GM12801 (cell line): Measurements from ENCODE around the gene ARHGAP18.

Source experiments
- TF ChIP-seq, protein P1 (sequence below): IDR thresholded peaks from one replicate; pipeline ENCODE4 v1.5.1; 2011; ENCODE audit warnings: control low read depth; ENCODE audit not compliant: insufficient read length; ENCODE audit errors: extremely low read depth

The ARHGAP18 gene

DNA sequence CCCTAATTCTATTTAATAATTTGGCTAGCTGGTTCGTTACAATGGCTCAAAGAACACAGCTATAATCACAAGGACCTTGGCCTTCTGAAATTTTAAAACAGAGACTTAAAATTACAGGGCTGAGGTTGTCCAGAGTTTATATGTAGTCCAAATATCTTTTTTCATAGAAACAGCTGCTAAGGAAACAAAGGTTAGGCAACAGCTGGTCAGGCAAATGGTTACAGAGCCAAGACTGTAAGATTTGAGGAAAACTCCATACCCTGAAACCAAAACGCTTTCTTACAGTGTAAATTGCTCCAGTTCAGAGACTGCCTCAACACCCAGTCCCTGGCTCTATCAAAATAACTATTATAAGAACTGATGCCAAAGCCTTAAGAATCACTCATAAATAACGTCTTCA, 9.7 kb upstream of the ARHGAP18 start:
- TF ChIP-seq, protein P1, sequence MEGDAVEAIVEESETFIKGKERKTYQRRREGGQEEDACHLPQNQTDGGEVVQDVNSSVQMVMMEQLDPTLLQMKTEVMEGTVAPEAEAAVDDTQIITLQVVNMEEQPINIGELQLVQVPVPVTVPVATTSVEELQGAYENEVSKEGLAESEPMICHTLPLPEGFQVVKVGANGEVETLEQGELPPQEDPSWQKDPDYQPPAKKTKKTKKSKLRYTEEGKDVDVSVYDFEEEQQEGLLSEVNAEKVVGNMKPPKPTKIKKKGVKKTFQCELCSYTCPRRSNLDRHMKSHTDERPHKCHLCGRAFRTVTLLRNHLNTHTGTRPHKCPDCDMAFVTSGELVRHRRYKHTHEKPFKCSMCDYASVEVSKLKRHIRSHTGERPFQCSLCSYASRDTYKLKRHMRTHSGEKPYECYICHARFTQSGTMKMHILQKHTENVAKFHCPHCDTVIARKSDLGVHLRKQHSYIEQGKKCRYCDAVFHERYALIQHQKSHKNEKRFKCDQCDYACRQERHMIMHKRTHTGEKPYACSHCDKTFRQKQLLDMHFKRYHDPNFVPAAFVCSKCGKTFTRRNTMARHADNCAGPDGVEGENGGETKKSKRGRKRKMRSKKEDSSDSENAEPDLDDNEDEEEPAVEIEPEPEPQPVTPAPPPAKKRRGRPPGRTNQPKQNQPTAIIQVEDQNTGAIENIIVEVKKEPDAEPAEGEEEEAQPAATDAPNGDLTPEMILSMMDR: no peak

DNA sequence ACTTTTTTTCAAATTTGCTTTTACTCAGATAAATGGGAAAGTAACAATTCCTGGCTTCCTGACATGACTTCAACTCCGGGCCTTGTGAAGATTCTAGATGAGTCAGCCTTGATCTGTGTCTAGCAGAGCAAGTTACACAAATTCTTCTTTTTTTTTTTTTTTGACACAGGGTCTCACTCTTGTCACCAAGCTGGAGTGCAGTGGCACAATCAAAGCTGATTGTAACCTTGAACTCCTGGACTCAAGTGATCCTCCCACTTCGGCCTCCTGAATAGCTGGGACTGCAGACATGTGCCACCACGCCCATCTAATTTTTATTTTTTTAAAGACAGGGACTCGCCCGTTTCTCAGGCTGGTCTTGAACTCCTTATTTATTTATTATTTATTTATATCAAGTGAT, 7.3 kb upstream of the ARHGAP18 start:
- TF ChIP-seq, protein P1: no peak

DNA sequence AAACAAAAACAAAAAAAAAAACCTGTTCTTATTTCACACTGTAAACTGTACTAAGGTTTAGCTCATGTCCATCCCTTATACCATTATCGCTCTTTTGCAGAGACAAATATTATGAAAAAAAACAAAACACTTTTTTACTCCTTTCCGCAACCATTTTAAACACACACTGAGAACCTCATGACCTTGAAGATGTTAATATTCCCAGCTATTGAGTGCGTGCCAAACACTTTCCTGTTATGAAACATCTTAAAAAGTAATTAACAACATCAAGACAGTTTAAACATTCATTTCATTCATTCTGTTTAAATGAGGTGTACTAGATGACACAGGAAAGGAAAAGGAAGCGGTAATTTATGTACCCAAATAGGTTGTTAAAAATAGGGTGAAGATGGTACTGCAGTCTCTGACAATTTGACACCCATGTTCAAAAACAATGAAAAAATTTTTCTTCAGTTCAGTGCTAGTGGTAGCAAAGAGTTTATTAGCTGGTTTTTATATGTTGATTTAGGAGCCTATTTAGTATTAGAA, 3.9 kb upstream of the ARHGAP18 start:
- TF ChIP-seq, protein P1: no peak

DNA sequence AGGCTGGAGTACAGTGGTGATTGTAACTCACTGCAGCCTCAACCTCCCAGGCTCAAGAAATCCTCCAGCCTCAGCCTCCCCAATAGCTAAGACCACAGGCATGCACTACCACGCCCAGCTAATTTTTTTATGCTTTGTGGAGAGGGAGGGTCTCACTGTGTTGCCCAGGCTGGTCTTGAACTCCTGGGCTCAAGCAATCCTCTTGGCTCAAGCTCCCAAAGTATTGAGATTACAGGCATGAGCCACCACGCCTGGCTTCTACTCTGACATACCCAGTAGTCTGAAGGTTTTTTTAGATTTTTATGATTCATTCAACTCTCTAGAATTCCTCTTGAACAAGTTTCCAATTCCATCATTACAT, 1.3 kb upstream of the ARHGAP18 start:
- TF ChIP-seq, protein P1: no peak

- TF ChIP-seq, protein P1: no peak
These were observed 683 bp upstream of the ARHGAP18 start for GRCh38 chr6:129710450-129711270.

- TF ChIP-seq, protein P1: no peak
These were observed 695 bp downstream of the ARHGAP18 start for GRCh38 chr6:129709196-129709768.

DNA sequence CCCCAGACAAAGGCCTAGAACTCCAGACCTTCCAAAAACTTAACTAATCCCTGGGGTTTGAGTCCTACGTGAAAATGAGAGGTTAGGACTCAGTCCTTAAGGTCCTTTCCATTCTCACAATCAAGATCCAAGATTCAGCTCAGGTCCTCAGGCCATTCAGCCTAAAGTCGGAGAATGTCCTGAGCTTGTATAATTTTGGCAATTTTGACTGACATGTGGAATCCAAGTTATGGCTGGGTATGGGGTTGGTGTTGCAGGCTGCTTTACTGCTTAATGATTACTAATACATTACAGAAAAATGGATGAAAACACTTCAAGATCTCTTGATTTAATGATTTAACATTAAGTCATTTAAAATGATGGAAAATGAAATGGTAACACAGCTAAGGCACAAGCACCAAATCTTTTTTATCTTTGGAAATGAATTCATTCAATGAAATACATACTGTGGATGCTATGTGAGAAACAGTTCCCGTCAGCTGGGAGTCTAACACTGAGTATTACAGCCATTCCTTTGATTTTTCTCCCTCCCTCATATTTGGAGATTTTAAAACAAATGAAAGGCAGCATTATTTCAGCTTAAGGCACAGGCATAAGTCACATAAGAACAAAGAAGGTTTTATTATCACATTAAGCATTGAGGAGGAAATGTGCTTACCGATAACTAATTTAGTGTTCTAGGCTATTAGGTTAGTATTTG, 1.3 kb downstream of the ARHGAP18 start:
- TF ChIP-seq, protein P1: no peak
